Kasumi-1 (cell line): ENCODE measurements around the gene STARD3.

Experiments used
- DNase-seq, 2 experiments: peaks; one replicate each; lab custom pipeline; 2025; lab: John Stamatoyannopoulos, UW

Gene STARD3

DNA sequence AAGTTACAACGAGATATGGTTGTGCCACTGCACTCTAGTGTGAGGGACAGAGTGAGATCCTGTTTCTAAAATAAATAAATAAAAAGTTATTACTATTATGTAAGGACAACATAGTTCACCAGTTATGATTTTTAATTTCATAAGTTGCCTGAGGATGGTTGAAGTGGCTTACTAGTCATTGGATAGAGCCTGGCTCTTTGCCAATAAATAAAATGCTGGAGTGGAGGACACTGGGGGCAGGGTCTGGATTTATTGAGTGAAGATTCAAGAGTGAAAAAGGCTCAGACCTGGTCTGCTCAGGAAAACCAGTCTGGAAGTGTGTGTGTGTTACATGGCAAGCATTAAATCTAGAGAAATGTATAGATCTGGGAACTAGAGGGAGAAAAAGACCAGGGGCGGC lies 2.1 kb downstream of the STARD3 start:
- DNase-seq, result no peak

DNA sequence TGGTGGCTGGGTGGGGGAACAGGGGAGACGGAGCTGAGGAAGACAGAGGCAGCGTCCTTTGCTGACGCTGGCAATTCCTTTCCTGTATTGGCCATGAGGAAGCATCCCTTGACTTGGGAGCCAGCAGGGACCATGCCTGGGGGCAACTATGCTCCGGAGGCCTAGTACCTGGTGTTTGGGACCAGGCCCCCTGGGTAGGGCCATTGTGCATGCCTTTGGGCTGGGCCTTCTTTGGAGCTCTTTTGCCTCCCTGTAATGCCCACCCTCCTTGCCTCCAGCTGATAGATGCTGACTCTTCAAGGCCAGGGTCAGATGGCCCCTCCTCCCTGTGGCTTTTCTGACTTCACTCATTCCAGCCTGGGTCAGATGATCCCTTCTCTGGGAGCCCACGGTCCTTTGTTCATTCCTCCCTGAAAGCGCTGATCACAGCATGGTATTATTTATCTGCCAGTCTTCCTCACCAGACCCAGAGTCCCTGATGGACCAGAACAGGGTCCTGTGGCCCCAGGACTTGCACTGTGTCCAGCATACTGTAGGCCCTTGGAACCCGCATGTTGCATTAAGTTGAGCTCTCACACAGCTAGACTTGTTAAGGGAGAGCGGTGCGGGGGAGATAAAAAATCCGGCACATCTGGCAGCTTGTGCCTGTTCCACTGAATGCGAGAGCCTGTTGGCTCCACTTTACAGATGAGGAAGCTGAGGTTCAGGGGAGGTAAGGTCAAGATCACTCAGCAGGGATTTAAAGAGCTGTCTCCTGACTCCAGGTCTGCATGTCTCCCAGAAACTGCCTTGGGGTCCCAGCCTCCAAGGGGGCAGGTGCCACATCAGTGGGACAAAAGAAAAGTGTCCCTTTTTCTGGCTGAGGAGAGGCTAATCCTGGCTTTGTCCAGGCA lies 2.9 kb downstream of the STARD3 start:
- no peak for DNase-seq

DNA sequence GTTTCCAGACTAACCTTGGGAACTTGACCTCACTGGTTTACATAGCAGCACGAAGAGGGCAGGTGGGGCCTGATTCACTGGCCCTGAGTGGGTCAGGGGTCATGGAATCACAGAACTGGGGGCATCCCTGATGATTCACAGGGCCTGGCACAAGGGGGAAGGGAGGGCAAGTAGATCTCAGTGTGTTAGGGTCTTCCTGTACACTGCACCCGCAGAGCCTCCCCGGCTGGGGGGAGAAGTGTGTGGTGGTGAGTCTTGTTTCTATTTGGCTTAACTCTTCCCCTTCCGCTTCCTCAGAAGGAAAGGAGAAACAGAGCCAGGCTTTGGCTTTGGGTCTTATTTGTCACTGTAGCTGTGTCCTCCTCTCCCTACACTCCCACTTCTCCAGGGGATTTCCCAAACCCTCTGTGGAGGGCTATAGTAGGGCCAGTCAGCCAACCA lies 3.7 kb downstream of the STARD3 start:
- no peak for DNase-seq

DNA sequence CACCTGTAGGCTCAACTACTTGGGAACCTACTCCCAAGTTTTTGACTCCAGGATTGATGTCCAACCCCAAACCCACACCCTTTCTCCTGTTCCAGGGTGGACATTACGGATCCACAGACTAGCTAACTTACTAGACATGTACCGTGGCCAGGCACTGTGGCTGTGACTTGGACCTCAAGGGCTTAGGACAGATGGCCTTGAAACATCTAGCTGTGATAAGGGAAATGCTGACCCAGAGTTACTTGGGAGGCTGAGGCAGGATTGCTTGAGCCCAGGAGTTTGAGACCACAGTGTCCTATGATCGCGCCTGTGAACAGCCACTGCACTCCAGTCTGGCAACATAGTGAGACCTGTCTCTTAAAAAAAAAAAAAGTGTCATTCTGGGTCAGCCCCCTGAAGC lies 4.2 kb downstream of the STARD3 start:
- DNase-seq, result no peak

DNA sequence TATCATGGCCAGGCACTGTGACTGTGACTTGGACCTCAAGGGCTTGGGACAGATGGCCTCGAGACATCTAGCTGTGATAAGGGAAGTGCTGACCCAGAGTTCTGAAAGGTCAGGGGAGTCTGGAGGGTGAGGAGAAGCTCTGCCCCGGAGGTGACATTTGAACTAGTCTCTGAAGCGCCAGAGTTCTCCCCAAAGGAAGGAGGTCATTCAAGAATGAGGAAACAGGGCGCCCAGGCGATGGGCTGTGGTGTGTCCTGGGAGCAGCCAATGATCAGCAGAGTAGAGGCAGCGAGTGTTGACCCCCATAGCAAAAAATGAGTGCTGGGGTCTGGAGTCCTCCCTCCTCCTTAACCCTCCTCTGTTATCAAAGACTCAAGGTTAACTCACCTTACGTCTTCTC lies 4.9 kb downstream of the STARD3 start:
- DNase-seq, result no peak

DNA sequence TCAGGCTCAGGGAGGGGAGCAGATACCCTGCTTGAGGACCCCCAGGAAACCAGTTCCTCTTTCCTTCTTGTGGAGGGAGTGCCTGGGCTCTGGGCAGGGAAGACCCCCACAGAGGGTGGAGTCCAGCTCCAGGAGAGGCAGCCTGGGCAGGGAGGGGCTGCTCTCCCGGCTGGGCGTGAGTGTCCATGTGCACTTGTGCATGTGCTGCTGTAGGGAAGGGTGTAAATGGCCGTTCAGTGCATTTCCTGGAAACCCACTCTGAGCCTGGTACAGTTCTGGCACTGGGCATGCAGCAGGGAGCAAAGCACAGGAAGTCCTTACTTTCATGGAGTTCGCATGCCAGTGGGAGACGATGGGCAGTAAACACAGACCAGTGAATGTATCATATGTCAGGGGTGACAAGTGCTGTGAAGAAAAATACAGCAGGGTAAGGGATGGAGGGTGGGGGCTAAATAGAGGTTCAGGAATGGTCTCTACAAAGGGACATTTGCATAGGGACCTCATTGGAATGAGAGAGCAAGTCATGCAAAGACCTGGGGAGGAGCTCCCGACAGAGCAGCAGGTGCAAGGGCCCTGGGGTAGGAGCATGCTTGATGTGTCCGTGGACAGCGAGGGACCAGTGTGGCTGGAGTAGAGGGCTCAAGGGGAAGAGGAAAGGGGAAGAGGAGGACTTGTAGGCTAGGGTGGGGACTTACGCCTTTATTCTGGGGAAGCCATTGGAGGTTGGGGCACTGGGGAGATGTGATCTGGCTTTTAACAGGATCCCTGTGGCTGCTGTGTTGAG lies 5.5 kb downstream of the STARD3 start:
- DNase-seq, result no peak

DNA sequence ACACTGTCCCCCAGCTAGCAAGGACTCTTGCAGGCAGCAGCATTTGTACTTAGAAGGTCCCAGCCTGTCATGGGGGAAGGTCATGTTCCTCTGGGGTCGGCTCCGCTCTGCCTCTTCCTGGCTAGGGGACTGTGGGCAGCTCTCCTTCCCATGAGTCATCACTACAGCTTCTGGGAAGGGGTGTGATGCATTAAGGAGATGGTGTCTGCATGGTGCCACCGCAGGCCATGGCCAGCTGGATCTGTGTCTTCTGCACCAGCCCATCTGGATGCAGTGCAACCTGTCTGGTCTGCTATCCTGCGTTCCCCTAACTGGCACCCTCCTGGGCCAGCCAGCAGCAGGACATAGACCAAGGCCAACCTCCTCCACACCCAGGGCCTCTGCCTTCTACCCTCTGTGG lies 6.3 kb downstream of the STARD3 start:
- DNase-seq, result no peak

DNA sequence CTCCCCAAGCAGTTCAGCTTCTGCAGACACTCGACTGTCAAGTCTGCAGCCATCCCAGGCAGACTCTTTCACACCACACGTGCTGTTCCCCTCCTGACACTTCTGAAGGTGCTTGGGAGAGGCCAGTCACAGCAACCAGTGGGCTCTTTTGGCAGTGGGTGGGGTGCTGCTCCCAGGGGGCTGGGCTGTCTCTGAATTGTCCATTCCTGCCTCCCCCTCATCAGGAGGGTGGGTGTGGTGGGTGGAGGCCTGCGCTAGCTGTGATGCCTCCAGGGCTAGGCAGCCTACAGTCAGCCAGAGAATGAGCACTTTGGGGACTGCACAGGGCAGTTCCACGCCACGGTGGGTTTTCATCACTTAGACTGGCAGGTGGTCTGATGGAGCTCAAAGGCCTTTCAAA lies 10.3 kb downstream of the STARD3 start:
- DNase-seq, result no peak

DNA sequence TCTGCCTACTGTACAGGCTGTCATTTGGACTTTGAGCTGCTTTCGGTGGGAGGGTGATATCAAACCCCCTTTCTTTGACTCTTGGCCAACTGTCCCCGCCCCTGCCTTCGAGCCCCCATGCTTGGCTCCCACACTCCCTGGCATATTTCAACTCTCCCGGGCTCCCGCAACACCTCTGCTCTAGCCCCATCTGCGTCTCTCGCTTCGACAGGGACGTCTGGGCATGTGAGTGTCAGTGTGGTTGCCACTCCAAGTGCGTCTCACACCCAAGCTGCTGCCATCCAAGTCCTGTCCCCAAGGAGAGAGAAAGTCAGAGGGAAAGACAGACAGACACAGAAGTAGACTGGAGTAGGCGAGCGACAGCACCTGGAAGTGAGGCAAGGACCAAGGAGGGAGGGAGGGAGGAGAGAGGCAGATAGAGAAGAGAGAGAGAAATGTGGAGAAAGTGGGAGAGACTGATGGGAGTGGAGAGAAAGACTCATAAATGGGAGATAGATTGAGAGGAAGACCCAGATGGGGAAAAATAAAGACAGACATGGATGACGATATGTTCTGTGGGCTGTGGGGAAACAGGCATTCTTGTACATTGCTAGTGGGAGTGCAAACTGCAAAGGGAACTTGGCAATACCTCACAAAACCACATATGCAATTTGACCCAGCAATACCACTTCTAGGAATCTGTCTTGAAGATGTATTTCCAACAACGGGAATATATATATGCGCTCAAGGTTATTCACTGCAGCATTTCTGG lies 11.8 kb downstream of the STARD3 start:
- DNase-seq, result peak; percentile 35 to 46

DNA sequence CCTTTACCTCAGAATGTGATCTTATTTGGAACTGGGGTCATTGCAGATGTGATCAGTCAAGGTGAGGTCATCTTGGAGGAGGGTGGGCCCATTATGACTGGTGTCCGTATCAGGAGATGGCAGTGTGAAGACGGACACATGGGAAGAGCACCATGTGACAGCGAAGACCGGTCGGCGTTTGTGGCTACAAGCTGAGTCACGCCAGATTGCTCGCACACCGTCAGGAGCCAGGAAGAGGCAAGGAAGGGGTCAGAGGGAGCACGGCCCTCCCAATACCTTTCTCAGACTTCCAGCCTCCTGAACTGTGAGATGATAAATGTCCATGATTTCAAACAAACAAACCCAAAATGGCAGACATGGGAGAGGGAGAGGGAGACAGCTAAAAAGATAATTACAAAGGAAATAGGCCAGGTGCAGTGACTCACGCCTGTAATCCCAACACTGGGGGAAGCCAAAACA lies 13.2 kb downstream of the STARD3 start:
- DNase-seq, result no peak

DNA sequence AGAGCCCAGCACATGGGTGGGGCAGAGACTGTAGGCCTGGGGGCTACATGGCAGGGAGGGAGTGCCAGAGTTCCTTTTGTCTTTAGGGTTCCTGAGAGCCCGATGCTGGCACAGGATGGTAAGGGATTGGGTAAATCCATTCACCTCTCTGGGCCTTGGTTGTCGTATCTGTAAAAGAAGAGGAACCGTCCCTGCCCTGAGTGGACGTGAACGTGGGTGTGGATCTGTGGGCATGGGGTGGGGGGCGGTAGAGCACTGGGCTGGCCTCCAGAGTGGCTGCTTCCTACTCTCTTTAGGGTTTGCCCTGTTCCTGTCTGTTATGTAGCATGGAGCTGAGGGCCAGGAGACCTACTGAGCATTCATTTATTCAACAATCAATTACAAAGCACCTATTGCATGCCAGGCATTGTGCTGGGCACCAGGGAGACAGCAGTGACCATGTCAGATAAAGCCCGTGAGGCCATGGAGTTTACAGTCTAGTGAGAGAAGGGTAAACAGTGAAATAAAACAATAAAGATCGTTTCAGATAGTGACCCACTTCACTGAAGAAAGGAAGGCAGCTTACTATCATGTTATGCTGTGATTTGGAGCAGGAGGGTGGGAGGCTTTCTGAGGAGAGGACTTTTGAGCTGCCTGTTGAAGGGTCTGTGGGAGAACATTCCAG lies 15.1 kb downstream of the STARD3 start:
- DNase-seq, result no peak

DNA sequence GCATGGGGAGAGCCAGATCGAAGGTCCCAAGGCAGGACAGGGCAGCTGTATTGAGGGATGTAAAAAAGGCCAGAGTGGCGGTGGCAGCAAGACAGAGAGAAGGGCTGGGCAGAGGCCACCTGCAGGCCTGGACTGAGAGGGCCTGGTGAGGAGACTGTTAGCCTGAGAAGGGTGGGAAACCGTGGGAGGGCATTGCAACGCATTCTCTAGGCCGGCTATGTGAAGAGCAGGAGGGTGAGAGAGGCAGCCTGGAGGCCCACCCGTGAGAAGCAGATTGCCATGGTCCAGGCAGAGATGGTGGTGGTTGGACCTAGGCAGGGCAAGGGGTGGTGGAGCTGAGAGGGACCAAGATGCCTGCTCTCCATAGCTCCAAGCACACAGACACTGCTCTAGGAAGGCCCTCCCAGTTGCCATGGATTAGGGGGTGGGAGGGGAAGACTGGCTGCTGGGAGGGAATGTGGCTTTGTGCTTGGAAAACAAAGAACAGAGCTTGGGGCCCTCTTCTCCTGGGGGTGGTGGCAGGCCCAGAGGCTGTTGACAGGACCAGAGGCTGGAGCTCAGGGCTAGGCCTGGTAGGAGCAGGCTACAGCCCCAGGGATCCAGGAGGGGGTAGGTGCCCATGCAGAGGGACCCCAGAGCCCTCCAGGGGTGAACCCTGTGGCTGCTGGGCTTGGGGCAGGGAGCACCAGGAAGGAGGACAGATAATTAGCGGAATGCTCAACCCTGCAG lies 15.8 kb downstream of the STARD3 start:
- no peak for DNase-seq

DNA sequence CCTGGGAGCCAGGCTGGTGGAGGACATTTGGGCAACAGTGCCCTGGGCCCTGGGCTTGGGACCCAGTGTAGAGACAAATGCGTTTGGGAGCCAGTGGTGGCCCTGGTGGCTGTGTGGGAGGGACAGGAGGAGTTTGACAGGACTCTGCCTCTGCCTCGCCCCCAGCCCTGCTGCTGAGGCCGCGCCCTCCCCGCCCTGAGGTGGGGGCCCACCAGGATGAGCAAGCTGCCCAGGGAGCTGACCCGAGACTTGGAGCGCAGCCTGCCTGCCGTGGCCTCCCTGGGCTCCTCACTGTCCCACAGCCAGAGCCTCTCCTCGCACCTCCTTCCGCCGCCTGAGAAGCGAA lies 16.3 kb downstream of the STARD3 start:
- no peak for DNase-seq

DNA sequence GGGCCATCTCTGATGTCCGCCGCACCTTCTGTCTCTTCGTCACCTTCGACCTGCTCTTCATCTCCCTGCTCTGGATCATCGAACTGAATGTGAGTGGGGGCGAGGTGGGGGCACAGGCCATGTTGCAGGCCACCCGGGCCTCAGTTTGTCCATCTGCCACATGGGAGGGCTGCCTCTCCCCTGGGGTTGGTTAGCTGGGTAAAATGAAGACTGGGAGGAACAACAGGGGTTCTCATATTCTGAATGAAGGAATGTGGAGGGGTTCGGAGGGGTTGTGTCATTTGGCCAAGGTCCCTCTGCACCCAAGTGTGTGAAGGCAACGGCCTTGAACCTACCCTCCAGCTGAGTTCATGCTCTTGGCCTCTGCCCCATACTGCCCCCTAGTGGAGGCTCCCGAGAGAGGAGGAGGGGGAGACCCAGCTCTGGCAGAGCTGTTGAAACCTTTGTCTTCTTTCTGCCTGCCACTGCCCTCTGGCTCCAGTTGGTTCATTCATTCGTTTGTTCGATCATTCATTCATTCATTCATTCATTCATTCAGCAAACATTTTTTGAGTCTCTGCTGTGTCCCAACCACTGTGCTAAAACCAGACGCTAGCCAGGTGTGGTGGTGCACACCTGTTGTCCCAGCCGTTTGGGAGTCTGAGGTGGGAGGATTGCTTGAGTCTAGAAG lies 16.9 kb downstream of the STARD3 start:
- peak; percentile 39 to 49 for DNase-seq

DNA sequence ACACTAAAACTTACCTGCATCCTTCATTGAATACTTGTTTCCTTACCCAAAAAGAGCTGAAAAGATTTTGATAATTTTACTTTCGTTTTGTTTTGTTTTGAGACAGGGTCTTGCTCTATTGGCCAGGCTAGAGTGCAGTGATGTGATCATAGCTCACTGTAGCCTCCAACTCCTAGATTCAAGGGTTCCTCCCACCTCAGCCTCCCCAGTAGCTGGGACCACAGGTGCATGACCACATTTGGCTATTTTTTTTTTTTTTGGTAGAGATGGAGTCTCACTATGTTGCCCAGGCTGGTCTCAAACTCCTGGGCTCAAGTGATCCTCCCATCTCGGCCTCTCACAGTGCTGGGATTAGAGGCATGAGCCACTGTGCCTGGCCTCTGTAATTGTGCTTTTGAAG lies 18.2 kb downstream of the STARD3 start:
- no peak for DNase-seq

DNA sequence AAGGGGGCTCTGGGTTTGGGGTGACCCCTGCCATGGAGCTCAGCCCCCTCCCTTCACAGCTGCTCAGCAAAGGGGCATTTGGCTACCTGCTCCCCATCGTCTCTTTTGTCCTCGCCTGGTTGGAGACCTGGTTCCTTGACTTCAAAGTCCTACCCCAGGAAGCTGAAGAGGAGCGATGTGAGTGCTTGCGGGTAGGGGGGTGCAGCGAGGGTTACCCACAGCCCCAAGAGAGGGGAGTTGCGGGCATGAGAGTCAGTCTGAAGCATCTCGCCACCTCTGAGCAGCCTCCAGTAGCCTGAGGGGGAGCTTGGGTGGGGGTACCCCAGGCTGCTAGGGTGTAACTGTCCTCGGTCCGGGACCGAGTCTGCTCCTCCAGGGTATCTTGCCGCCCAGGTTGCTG lies 21.4 kb downstream of the STARD3 start:
- DNase-seq, result no peak

DNA sequence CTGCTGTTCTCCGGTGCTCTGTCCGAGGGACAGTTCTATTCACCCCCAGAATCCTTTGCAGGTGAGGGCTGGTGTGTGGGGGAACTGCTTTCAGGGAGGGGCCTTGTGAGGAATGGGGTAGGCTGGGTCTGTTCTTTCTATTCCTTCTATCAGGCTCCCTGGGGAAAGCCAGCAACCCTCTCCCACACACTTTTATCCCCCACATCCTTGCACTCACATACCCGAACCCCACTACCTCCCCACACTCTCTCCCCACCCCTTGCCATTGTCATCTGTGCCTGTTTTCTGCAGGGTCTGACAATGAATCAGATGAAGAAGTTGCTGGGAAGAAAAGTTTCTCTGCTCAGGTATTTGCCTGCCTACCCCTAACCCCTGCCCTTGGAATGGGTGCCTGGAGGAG lies 21.8 kb downstream of the STARD3 start:
- no peak for DNase-seq

DNA sequence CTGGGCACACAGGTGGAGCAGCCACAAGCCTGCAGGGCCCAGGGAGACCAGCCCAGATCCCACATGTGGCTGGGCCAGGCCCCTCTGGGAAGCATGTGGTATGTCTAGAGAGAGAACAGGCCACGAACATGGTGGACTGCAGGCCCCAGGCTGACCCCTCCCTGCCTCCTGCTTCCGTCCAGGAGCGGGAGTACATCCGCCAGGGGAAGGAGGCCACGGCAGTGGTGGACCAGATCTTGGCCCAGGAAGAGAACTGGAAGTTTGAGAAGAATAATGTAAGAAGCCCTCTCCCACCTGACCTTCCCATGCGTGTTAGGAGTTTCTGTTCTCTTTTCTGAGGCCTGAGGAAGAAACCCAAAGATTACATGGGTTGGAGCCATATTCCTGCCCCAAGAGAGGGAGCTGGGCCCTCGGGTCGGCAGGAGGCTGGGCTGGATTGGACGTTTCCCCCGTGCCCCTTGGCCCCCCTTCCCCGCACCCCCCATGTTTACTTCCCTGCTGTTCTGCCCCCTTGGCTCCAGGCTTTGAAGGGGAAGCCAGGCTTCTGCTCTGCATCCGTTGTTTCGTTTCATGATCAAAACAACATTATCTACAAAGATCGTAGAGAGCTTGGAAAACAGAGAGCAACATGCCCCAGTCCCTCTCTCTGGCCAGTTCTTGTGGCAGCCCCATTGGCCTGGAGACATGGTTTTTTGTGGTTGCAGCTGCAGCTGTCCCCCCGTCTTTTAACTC lies 22.5 kb downstream of the STARD3 start:
- no peak for DNase-seq

DNA sequence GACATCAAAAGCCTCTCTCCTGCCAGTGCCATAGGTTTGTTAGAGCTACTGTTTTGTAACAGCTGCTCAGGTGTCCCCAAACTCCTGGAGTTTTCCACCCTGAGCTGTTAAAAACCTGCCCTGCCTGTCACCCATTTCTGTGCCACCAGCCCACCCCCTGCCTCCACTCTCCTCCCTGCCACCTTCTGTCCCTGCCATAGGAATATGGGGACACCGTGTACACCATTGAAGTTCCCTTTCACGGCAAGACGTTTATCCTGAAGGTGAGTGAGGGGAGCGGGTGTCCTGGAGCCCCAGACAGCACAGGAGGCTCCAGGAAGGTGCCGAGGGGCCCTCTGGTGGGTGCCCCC lies 23.0 kb downstream of the STARD3 start:
- no peak for DNase-seq
